GM12878 (cell line): ENCODE data around the gene RPS3. TPM values are rescaled to one million over a fixed set of nuclear protein-coding genes. Genes with fewer than 3 reads are reported as not detected.

ENCODE experiments used
- CBX3 ChIP-seq: fragments of 200-600 bp; sonication (generic); IDR thresholded peaks from 2 replicates; pipeline ENCODE4 v1.6.1; 2016; ENCODE audit warnings: low read depth, borderline replicate concordance
- E2F4 ChIP-seq: IDR thresholded peaks from 2 replicates; pipeline ENCODE4 v1.6.1; 2012; ENCODE audit warnings: low read depth, low read length, improper control_type of control experiment
- EGR1 ChIP-seq, 2 experiments: IDR thresholded peaks; 1 replicate in 1 of 2; 2 replicates in 1 of 2; pipeline ENCODE4 v1.6.1; 2011 to 2012; ENCODE audit warnings: low read depth in 2 of 2, low read length in 2 of 2, borderline replicate concordance in 1 of 2, mild to moderate bottlenecking in 1 of 2, moderate library complexity in 1 of 2
- EP300 ChIP-seq, 2 experiments: fragments of 150-350 bp in 1 of 2; IDR thresholded peaks; 2 replicates each; pipeline ENCODE4 v1.6.1; 2011 to 2012; ENCODE audit warnings: low read depth in 2 of 2, low read length in 2 of 2, borderline replicate concordance in 1 of 2, improper control_type of control experiment in 1 of 2, inconsistent platforms in 1 of 2; ENCODE audit not compliant: control insufficient read depth in 1 of 2
- ESRRA ChIP-seq: IDR thresholded peaks from 2 replicates; pipeline ENCODE4 v1.6.1; 2012; ENCODE audit warnings: mild to moderate bottlenecking, low read length, improper control_type of control experiment
- EZH2 ChIP-seq: IDR thresholded peaks from 2 replicates; pipeline ENCODE4 v1.6.1; 2012; ENCODE audit warnings: low read depth, mild to moderate bottlenecking, control low read depth, inconsistent platforms, low read length, borderline replicate concordance; ENCODE audit not compliant: control insufficient read depth
- HSF1 ChIP-seq: fragments of 150-350 bp; IDR thresholded peaks from 2 replicates; pipeline ENCODE4 v1.6.1; 2014; ENCODE audit warnings: mild to moderate bottlenecking, low read depth, low read length
- KLF5 ChIP-seq: fragments of 450-650 bp; IDR thresholded peaks from 2 replicates; pipeline ENCODE4 v1.6.1; 2014; ENCODE audit warnings: mild to moderate bottlenecking; ENCODE audit not compliant: partially characterized antibody
- MLLT1 ChIP-seq: fragments of 450-650 bp; IDR thresholded peaks from 2 replicates; pipeline ENCODE4 v1.6.1; 2016; ENCODE audit warnings: mild to moderate bottlenecking
- PAX8 ChIP-seq: fragments of 450-650 bp; IDR thresholded peaks from 2 replicates; pipeline ENCODE4 v1.6.1; 2017; ENCODE audit warnings: mild to moderate bottlenecking, moderate library complexity
- PBX3 ChIP-seq: IDR thresholded peaks from 2 replicates; pipeline ENCODE4 v1.6.1; 2011; ENCODE audit warnings: mild to moderate bottlenecking, low read depth, low read length, moderate library complexity; ENCODE audit not compliant: insufficient replicate concordance
- POLR2AphosphoS2 ChIP-seq: IDR thresholded peaks from 2 replicates; pipeline ENCODE4 v1.6.1; 2011; ENCODE audit warnings: low read depth, mild to moderate bottlenecking, low read length, improper control_type of control experiment, moderate library complexity
- POU2F2 ChIP-seq: IDR thresholded peaks from 3 replicates; pipeline ENCODE4 v1.6.1; 2011; ENCODE audit warnings: low read depth, mild to moderate bottlenecking, low read length, borderline replicate concordance
- SMAD1 ChIP-seq: fragments of 450-650 bp; IDR thresholded peaks from 2 replicates; pipeline ENCODE4 v1.6.1; 2018; ENCODE audit warnings: mild to moderate bottlenecking, low read depth; ENCODE audit not compliant: partially characterized antibody
- SREBF2 ChIP-seq: IDR thresholded peaks from 2 replicates; pipeline ENCODE4 v1.6.1; 2012; ENCODE audit warnings: mild to moderate bottlenecking, low read length
- ZBTB40 ChIP-seq: fragments of 450-650 bp; IDR thresholded peaks from 2 replicates; pipeline ENCODE4 v1.6.1; 2016; ENCODE audit warnings: mild to moderate bottlenecking, moderate library complexity, borderline replicate concordance
- ZZZ3 ChIP-seq: IDR thresholded peaks from 2 replicates; pipeline ENCODE4 v1.6.1; 2011; ENCODE audit warnings: low read depth; ENCODE audit not compliant: control insufficient read depth, insufficient read length
- polyA plus RNA-seq, 11 experiments: library from polyadenylated mRNA; depleted of rRNA in 4 of 11; unstranded in 6 of 11; stranded (reverse) in 5 of 11; fragments of >200 nt; fragmentation: Nextera tagmentation in 4 of 11; fragmentation: Illumina TruSeq in 1 of 11; extraction: Ambion mirVana in 4 of 11; extraction: Trizol in 1 of 11; gene quantifications; 1 replicate in 1 of 11; 2 replicates in 10 of 11; pipeline versions ENCODE4 v1.2.1 to v1.2.3, GENCODE V29; 2011 to 2016; ENCODE audit warnings: inconsistent platforms in 2 of 11, missing spikeins in 2 of 11, low read depth in 1 of 11
- total RNA-seq, 4 experiments: library from RNA; depleted of rRNA in 3 of 4; stranded (reverse); fragments of >200 nt in 3 of 4; fragmentation: Illumina TruSeq in 1 of 4; extraction: Trizol in 1 of 4; gene quantifications; 2 replicates each; pipeline versions ENCODE4 v1.2.1 to v1.2.3, GENCODE V29; 2013 to 2021

The RPS3 gene
- total and polyA plus RNA-seq, 10 of the 15 experiments (the other 5 are each of a cell fraction or from before 2014, with no cell fraction given), result 2,127 to 9,556 (median 4,327) TPM

- TF ChIP-seq HSF1 (0 out of 2 replicates have a peak, but pooled peaks have one; percentile 37), MLLT1 (peak; percentile 92), ESRRA (peak; percentile 57; the same call in 1 of the 2 replicates), CBX3 (no peak), PBX3 (no peak), SMAD1 (peak; percentile 71), POLR2AphosphoS2 (peak; percentile 98), EP300 (IDR thresholded peaks at IDR 0.05; ENCODE audit: borderline replicate concordance in 1 of 2, control insufficient read depth in 1 of 2, low read depth in 2 of 2, low read length in 2 of 2) (peak in 1 of 2 experiments; percentile 54; a peak in 1 of 4 replicates), EZH2 (no peak), ZBTB40 (peak; percentile 93), PAX8 (no peak), KLF5 (peak; percentile 74), EGR1 (IDR thresholded peaks at IDR 0.05; ENCODE audit: borderline replicate concordance in 1 of 2, low read depth in 2 of 2, low read length in 2 of 2) (peak; percentile 48 to 95; a peak in 2 of 3 replicates), ZZZ3 (peak; percentile 48), E2F4 (peak; percentile 63), SREBF2 (no peak), POU2F2 (peak; percentile 95)
Observed at GRCh38 chr11:75399344-75400145, at the start of gene RPS3 (continued).
